HG03457 (cell line): Measurements from ENCODE around the gene OR1J1.

Source experiments
- ATAC-seq: cut with Tn5 transposase; IDR thresholded peaks from one replicate; pipeline ENCODE4 v1.9.1; 2021; ENCODE audit warnings: moderate number of reproducible peaks; ENCODE audit not compliant: unreplicated experiment

Gene OR1J1

GRCh38 chr9:122446819-122447484, 30.8 kb downstream of the OR1J1 start:
- ATAC-seq: no peak

- ATAC-seq: no peak
Observed at GRCh38 chr9:122445155-122445749, 32.5 kb downstream of the OR1J1 start.

- ATAC-seq: no peak
Observed at GRCh38 chr9:122444041-122444733, 33.5 kb downstream of the OR1J1 start.

- no peak for ATAC-seq
Observed at GRCh38 chr9:122442568-122442967, 35.2 kb downstream of the OR1J1 start.
